Left lobe of liver (tissue), 2 donors: Measurements from ENCODE around the gene KRTAP4-9. TPM values are rescaled to one million over a fixed set of nuclear protein-coding genes. Genes with fewer than 3 reads are reported as not detected.
"Not testable (repeated sequence)": the region's sequence is repeated elsewhere in the genome, so short reads cannot be mapped to it uniquely, and the experiment has no call there.

Experiments
- ATAC-seq: fragments of 200-7000 bp; cut with Tn5 transposase; one replicate; pipeline ENCODE4 v1.9.1; 2020; ENCODE audit warnings: mild to moderate bottlenecking, moderate library complexity
- DNase-seq: peaks from one replicate; pipeline ENCODE4 v3.0.0-alpha.2; 2020; ENCODE audit warnings: low spot score
- total RNA-seq: library from RNA; stranded (reverse); gene quantifications from one replicate; pipeline ENCODE4 v1.2.1, GENCODE V29; 2021
- donor health status: DM: no; HTN: no; CAD: no; lungs with moderate emphysema.
- donor health status: DM: no; HTN: yes; CAD: no.

KRTAP4-9 gene
- total RNA-seq, result not detected

GRCh38 chr17:41105347-41105746 is at the start of gene KRTAP4-9:
TSS of gene KRTAP4-9 (plus strand) at chr17:41105389. CDS start at chr17:41105389, 0 bp downstream.
- DNase-seq, ATAC-seq: not testable (repeated sequence)

GRCh38 chr17:41057547-41057946 is 47.6 kb upstream of the KRTAP4-9 start:
- ATAC-seq, result no peak

GRCh38 chr17:41058741-41059140 is 46.4 kb upstream of the KRTAP4-9 start:
- DNase-seq (no peak), ATAC-seq (no peak)

More at GRCh38 chr17:41057547-41057946, 47.6 kb upstream of the KRTAP4-9 start:
- DNase-seq, result no peak

GRCh38 chr17:41059276-41060051 is 45.7 kb upstream of the KRTAP4-9 start:
- DNase-seq, result not testable (repeated sequence)

GRCh38 chr17:41060052-41060604 is 45.1 kb upstream of the KRTAP4-9 start, which contains the start of gene KRTAP2-3:
TSS of gene KRTAP2-3 (minus strand) at chr17:41060114. CDS start at chr17:41060050, 64 bp downstream.
- no peak for ATAC-seq
- DNase-seq, result no peak

More at GRCh38 chr17:41059276-41060051, 45.7 kb upstream of the KRTAP4-9 start:
- not testable (repeated sequence) for ATAC-seq

- ATAC-seq (no peak), DNase-seq (no peak)
These were observed 43.2 kb upstream of the KRTAP4-9 start for GRCh38 chr17:41061964-41062363.

- no peak for DNase-seq
- ATAC-seq, result no peak
These were observed 41.7 kb upstream of the KRTAP4-9 start for GRCh38 chr17:41063449-41063848.

- ATAC-seq, result no peak
- DNase-seq, result no peak
These were observed 40.9 kb upstream of the KRTAP4-9 start for GRCh38 chr17:41064301-41064700.

GRCh38 chr17:41065016-41065689 is 40.0 kb upstream of the KRTAP4-9 start:
- DNase-seq, ATAC-seq: not testable (repeated sequence)

- no peak for DNase-seq
These were observed 39.2 kb upstream of the KRTAP4-9 start, which contains the start of gene KRTAP2-4 for GRCh38 chr17:41065829-41066624. TSS of gene KRTAP2-4 (minus strand) at chr17:41065879. CDS start at chr17:41065845, 34 bp downstream.

GRCh38 chr17:41067281-41067680 is 37.9 kb upstream of the KRTAP4-9 start:
- ATAC-seq (no peak), DNase-seq (no peak)

More at GRCh38 chr17:41065829-41066624, 39.2 kb upstream of the KRTAP4-9 start, which contains the start of gene KRTAP2-4:
- no peak for ATAC-seq

GRCh38 chr17:41069031-41069430 is 36.2 kb upstream of the KRTAP4-9 start:
- ATAC-seq, result no peak
- DNase-seq, result no peak

- ATAC-seq, result no peak
- DNase-seq, result no peak
These were observed 33.4 kb upstream of the KRTAP4-9 start for GRCh38 chr17:41071606-41072360.

- DNase-seq, result no peak
- ATAC-seq, result no peak
These were observed 31.5 kb upstream of the KRTAP4-9 start for GRCh38 chr17:41073676-41074075.

GRCh38 chr17:41076788-41077187 is 28.4 kb upstream of the KRTAP4-9 start:
- DNase-seq (no peak), ATAC-seq (no peak)

GRCh38 chr17:41082626-41083025 is 22.6 kb upstream of the KRTAP4-9 start:
- ATAC-seq (no peak), DNase-seq (no peak)

- DNase-seq, ATAC-seq: not testable (repeated sequence)
These were observed 21.8 kb upstream of the KRTAP4-9 start for GRCh38 chr17:41083427-41083826.

GRCh38 chr17:41084100-41084856 is 20.9 kb upstream of the KRTAP4-9 start, which contains the start of gene KRTAP4-7:
TSS of gene KRTAP4-7 (plus strand) at chr17:41084150. CDS start at chr17:41084207, 57 bp downstream.
- DNase-seq, ATAC-seq: not testable (repeated sequence)
